ENCODE results near the gene LRP1B. TPM values are rescaled to one million over a fixed set of nuclear protein-coding genes. Genes with fewer than 3 reads are reported as not detected.
"Not testable (repeated sequence)": the region's sequence is repeated elsewhere in the genome, so short reads cannot be mapped to it uniquely, and the experiment has no call there.

LRP1B gene
- total RNA-seq, 4 donors from 2014 or later = 3.6 to 10.1 (median 6.1) TPM

- DNase-seq (ENCODE audit: low spot score) (no peak), ATAC-seq (ENCODE audit: low FRiP score) (no peak)
- TF ChIP-seq CTCF (IDR thresholded peaks at IDR 0.05) = no peak
Measured at GRCh38 chr2:140577453-140577852, 1553.4 kb downstream of the LRP1B start.

GRCh38 chr2:140567734-140568133 lies 1563.1 kb downstream of the LRP1B start:
- TF ChIP-seq CTCF (IDR thresholded peaks at IDR 0.05) = no peak
- no peak for ATAC-seq (ENCODE audit: low FRiP score)

GRCh38 chr2:140565756-140566155 lies 1565.1 kb downstream of the LRP1B start:
- DNase-seq (ENCODE audit: low spot score) (no peak), ATAC-seq (ENCODE audit: low FRiP score) (no peak)
- TF ChIP-seq CTCF (IDR thresholded peaks at IDR 0.05) = no peak

More at GRCh38 chr2:140567734-140568133, 1563.1 kb downstream of the LRP1B start:
- no peak for DNase-seq (ENCODE audit: low spot score)

- no peak for TF ChIP-seq CTCF (IDR thresholded peaks at IDR 0.05)
- DNase-seq (ENCODE audit: low spot score) (no peak), ATAC-seq (ENCODE audit: low FRiP score) (no peak)
Measured at GRCh38 chr2:140555701-140556100, 1575.1 kb downstream of the LRP1B start.

- DNase-seq (ENCODE audit: low spot score) (no peak), ATAC-seq (ENCODE audit: low FRiP score) (no peak)
- TF ChIP-seq CTCF (IDR thresholded peaks at IDR 0.05) = no peak
Measured at GRCh38 chr2:140552634-140553033, 1578.2 kb downstream of the LRP1B start.

- TF ChIP-seq CTCF (IDR thresholded peaks at IDR 0.05) = no peak
- no peak for ATAC-seq (ENCODE audit: low FRiP score)
Measured at GRCh38 chr2:140551287-140551686, 1579.5 kb downstream of the LRP1B start.

GRCh38 chr2:140550821-140551220 lies 1580.0 kb downstream of the LRP1B start:
- ATAC-seq (ENCODE audit: low FRiP score) = no peak
- TF ChIP-seq CTCF (IDR thresholded peaks at IDR 0.05) = no peak
- no peak for DNase-seq (ENCODE audit: low spot score)

More at GRCh38 chr2:140551287-140551686, 1579.5 kb downstream of the LRP1B start:
- DNase-seq (ENCODE audit: low spot score) = no peak

- not testable (repeated sequence) for DNase-seq (ENCODE audit: low spot score); ATAC-seq (ENCODE audit: low FRiP score)
Measured at GRCh38 chr2:140544769-140545168, 1586.0 kb downstream of the LRP1B start.

Measured in omental fat pad (tissue), 4 donors.